GM12872 (cell line): ENCODE data around the gene JARID2.

Source experiments
- TF ChIP-seq, protein P1 (sequence below): IDR thresholded peaks from 3 replicates; pipeline ENCODE4 v1.5.1; 2011; ENCODE audit warnings: low read depth, mild to moderate bottlenecking, low read length, moderate library complexity; ENCODE audit not compliant: insufficient read depth

Gene JARID2

DNA sequence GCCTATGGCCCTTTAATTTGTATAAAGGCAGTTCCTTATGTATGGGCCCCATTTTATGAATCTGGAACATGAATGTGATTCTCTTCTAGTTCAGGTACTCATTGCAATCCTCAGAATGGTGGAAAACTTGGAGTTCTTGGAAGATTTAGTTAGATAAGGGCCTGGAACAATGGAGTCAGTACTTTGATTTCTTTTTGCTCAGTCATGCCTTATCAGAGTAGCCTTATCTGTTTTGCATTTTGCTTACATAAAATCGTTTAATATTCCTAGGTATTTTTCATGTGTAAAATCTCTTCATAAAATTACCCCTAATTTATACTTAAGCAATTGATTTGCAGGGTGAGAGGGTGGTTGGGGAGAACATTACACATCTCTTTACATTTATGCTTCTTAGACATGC, 160.6 kb downstream of the JARID2 start:
- TF ChIP-seq, protein P1, sequence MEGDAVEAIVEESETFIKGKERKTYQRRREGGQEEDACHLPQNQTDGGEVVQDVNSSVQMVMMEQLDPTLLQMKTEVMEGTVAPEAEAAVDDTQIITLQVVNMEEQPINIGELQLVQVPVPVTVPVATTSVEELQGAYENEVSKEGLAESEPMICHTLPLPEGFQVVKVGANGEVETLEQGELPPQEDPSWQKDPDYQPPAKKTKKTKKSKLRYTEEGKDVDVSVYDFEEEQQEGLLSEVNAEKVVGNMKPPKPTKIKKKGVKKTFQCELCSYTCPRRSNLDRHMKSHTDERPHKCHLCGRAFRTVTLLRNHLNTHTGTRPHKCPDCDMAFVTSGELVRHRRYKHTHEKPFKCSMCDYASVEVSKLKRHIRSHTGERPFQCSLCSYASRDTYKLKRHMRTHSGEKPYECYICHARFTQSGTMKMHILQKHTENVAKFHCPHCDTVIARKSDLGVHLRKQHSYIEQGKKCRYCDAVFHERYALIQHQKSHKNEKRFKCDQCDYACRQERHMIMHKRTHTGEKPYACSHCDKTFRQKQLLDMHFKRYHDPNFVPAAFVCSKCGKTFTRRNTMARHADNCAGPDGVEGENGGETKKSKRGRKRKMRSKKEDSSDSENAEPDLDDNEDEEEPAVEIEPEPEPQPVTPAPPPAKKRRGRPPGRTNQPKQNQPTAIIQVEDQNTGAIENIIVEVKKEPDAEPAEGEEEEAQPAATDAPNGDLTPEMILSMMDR, result no peak

DNA sequence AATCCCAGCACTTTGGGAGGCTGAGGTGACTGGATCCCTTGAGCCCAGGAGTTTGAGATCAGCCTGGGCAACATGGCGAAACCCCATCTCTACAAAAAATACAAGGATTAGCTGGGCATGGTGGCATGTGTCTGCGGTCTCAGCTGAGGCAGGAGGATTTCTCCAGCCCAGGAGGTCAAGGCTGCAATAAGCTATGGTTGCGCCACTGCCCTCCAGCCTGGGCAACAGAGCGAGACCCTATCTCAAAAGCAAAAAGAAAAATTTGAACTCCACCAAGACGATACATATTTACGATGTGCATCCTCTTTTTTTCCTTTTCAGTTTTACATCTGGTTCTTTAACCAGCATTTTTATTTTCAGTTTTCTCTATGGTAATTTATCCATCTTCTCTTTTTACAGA, 162.1 kb downstream of the JARID2 start:
- TF ChIP-seq, protein P1, result no peak

DNA sequence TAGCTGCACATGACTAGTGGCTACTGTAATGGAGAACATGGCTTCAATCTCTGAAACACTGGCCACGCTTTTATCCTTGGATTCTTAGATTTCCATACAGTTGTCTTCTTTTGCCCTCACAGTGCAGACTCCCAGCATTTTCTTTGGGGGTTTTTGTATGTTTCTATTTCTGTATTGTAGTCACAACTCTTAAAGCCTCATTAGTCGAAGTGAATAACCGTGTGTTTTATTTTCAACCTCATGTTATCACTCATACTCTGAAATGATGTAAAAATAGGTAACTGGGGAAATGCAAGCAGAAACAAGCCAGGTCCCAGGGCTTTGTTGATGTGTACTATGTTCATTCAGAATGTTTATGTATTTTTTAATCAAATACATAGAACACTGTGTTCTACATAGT, 162.9 kb downstream of the JARID2 start:
- TF ChIP-seq, protein P1, result no peak

DNA sequence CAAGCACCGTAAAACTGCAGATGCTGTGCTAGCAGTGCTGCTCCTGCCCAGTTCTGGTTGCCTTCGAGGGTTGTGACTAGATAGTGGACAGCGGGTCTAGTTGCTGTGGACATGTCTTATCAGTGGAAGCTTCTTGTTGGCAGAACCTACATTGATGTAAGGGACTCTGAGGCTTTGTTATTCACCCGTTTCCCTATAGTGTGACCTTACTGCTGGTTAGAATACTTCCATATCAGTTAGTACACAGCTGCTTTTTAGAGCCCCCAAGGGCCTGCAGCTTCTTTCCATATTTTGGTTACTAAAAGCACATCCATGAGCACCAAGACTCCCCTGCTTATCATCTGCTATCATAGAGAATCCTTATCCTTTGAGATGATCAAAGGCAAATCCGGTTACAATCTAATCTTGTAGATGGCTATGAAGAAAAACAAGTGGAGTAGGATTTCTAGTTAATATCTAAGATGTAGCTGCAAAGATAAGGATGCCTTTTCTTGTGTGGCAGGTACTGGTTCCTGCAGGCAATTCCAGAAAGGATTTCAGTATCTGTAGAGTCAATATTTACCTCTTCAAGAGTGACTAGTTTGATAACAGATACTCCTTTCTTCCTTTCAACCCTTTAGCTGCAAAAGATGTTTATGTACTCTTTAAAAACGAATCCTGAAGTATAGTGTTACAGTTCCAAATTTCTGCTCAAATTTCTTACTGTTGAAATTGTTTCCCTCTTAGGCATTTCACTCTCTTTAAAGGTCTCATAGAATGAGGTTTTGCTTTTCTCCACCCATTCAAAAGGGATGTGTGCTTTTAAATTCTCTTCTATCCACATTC, 163.6 kb downstream of the JARID2 start:
- TF ChIP-seq, protein P1, result no peak

DNA sequence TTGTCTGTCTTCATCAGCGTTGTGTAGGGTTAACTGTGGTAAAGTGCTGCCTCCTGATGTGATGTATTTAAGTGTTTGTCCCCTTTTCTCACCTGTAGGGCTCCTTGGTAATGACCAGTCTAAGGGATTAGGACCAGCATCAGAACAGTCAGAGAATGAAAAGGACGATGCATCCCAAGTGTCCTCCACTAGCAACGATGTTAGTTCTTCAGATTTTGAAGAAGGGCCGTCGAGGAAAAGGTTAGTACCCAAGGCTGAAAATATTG, 164.2 kb downstream of the JARID2 start:
- TF ChIP-seq, protein P1, result no peak

DNA sequence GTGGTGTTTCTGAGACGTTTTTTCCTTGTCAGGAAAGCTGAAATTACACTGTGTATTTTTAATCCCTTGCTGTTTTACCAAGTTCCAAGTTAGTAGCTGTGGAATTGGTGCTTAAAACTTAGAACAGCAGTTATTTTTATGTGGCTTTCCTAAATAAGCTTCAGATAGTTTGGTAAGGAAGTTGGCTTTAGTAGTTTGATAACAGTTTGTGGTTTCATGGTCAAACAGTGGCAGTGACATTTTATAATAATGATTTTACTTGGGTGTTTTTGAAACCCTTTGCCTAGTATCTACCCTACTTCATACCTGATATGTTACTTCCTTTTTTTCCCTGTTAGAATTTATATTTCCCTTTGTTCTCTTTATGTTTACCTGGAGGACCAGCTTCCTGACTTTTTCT, 164.9 kb downstream of the JARID2 start:
- TF ChIP-seq, protein P1, result no peak

DNA sequence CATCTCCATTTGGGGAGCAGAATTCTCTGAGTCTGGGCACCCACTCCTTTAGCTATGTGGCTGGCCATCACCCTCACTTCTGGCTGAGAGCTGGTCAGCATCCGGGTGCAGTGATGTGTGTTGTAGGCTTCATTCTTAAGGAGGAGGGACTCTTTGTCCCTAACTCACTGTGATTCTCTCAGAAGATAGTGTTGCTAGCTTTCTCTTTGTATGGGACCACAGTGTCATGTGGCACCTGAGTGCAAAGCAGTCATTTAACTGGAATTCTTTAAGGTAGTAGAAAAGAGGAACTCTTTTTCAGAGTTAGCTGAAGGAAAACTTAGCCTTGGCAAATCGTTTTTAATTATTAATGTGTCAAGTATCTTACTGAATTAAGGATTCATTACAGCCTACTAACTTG, 165.9 kb downstream of the JARID2 start:
- TF ChIP-seq, protein P1, result no peak
